Measurements from ENCODE around the gene SLC6A6.

The SLC6A6 gene

GRCh38 chr3:14538451-14539088 is 136.2 kb downstream of the SLC6A6 start:
- no peaks in the 10 kb centered on the region for H3K9me2 ChIP-seq (replicated peaks; ENCODE audit: insufficient read depth, low read length)
- no peak overlapping the region for H2AFZ ChIP-seq (ENCODE audit: low read depth, low read length, severe bottlenecking)
- no peaks in the 10 kb centered on the region for H3K36me3 ChIP-seq (ENCODE audit: low read length)
- H4K20me1 ChIP-seq (ENCODE audit: low read depth, low read length), result no peaks in the 10 kb centered on the region
- TF ChIP-seq EZH2phosphoT487 (conservative IDR thresholded peaks at IDR 0.05; ENCODE audit: low read length), result no peak
- TF ChIP-seq, protein P1, sequence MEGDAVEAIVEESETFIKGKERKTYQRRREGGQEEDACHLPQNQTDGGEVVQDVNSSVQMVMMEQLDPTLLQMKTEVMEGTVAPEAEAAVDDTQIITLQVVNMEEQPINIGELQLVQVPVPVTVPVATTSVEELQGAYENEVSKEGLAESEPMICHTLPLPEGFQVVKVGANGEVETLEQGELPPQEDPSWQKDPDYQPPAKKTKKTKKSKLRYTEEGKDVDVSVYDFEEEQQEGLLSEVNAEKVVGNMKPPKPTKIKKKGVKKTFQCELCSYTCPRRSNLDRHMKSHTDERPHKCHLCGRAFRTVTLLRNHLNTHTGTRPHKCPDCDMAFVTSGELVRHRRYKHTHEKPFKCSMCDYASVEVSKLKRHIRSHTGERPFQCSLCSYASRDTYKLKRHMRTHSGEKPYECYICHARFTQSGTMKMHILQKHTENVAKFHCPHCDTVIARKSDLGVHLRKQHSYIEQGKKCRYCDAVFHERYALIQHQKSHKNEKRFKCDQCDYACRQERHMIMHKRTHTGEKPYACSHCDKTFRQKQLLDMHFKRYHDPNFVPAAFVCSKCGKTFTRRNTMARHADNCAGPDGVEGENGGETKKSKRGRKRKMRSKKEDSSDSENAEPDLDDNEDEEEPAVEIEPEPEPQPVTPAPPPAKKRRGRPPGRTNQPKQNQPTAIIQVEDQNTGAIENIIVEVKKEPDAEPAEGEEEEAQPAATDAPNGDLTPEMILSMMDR (IDR thresholded peaks at IDR 0.05; ENCODE audit: insufficient read depth, low read length, poor library complexity, severe bottlenecking), result no peak
- no peak overlapping the region for H3K9ac ChIP-seq (ENCODE audit: low read length)
- no peak overlapping the region for H3K27ac ChIP-seq (ENCODE audit: low read depth, low read length)
- H3K4me3 ChIP-seq (ENCODE audit: insufficient read depth, low read length, poor library complexity, severe bottlenecking), result no peak overlapping the region
- no peaks in the 10 kb centered on the region for H3F3A ChIP-seq (ENCODE audit: insufficient read depth)
- H3K27me3 ChIP-seq (ENCODE audit: low read length), result no peaks in the 10 kb centered on the region
- H3K79me2 ChIP-seq (ENCODE audit: insufficient read depth, low read length), result no peaks in the 10 kb centered on the region
- no peak overlapping the region for H3K4me2 ChIP-seq (ENCODE audit: low read depth, low read length, poor library complexity, severe bottlenecking)
- no peaks in the 10 kb centered on the region for H3K9me3 ChIP-seq (ENCODE audit: insufficient read depth, low read length)

All from SU-DHL-6 (cell line).